NCI-H82 treated with DMSO at 0.1 percent for 48 hours (cell line): Measurements from ENCODE around the gene TMEM19.

Experiments used
- DNase-seq: peaks from one replicate; lab custom pipeline; 2025; ENCODE audit not compliant: unreplicated experiment; lab: John Stamatoyannopoulos, UW

Gene TMEM19

GRCh38 chr12:71710276-71711125, 24.6 kb downstream of the TMEM19 start:
- no peak for DNase-seq

GRCh38 chr12:71718611-71719010, 32.7 kb downstream of the TMEM19 start:
- DNase-seq: no peak

- no peak for DNase-seq
Measured at GRCh38 chr12:71719647-71720370, 33.9 kb downstream of the TMEM19 start.

GRCh38 chr12:71721783-71722505, 36.1 kb downstream of the TMEM19 start:
- no peak for DNase-seq

GRCh38 chr12:71725011-71725410, 39.1 kb downstream of the TMEM19 start:
- DNase-seq: no peak

GRCh38 chr12:71726548-71726947, 40.7 kb downstream of the TMEM19 start:
- no peak for DNase-seq

GRCh38 chr12:71727958-71728357, 42.1 kb downstream of the TMEM19 start:
- DNase-seq: no peak

GRCh38 chr12:71730936-71731335, 45.1 kb downstream of the TMEM19 start:
- DNase-seq: no peak

- DNase-seq: peak; percentile 70
Measured at GRCh38 chr12:71731439-71732356, 45.8 kb downstream of the TMEM19 start.

GRCh38 chr12:71732357-71732712, 46.5 kb downstream of the TMEM19 start:
- DNase-seq: no peak

- DNase-seq: no peak
Measured at GRCh38 chr12:71737197-71737596, 51.3 kb downstream of the TMEM19 start.

- no peak for DNase-seq
Measured at GRCh38 chr12:71742998-71743397, 57.1 kb downstream of the TMEM19 start.

- DNase-seq: no peak
Measured at GRCh38 chr12:71744522-71745300, 58.8 kb downstream of the TMEM19 start.

- DNase-seq: peak; percentile 9
Measured at GRCh38 chr12:71746974-71747611, 61.2 kb downstream of the TMEM19 start.

- no peak for DNase-seq
Measured at GRCh38 chr12:71748081-71748850, 62.4 kb downstream of the TMEM19 start.

GRCh38 chr12:71749666-71750065, 63.8 kb downstream of the TMEM19 start:
- no peak for DNase-seq

GRCh38 chr12:71752891-71753290, 67.0 kb downstream of the TMEM19 start:
- DNase-seq: no peak
